GM12878 (cell line): ENCODE data around the gene PTPRN2. TPM values are rescaled to one million over a fixed set of nuclear protein-coding genes. Genes with fewer than 3 reads are reported as not detected.

Source experiments
- ATAC-seq: fragments of 200-7000 bp; cut with Tn5 transposase; 3 replicates; pipeline ENCODE4 v1.9.1; 2020; ENCODE audit warnings: mild to moderate bottlenecking, moderate library complexity
- BruUV-seq: library from RNA; stranded (reverse); fragments of 400-500 nt; replicated peaks from 2 replicates; lab custom pipeline; 2021; lab: Mats Ljungman, UMichigan
- CTCF ChIA-PET: fragments of 300-600 bp; sonication (Branson Sonifier 250); formaldehyde crosslinking; extraction: SDS; loops from one replicate; lab custom pipeline; 2021; ENCODE audit warnings: inconsistent platforms; lab: Yijun Ruan, JAX
- POLR2A ChIA-PET: fragments of 350-600 bp; formaldehyde crosslinking; extraction: SDS; loops from one replicate; lab custom pipeline; 2021; ENCODE audit warnings: inconsistent platforms; lab: Charles Lee
- RAD21 ChIA-PET: fragments of 300-600 bp; sonication (Branson Sonifier 250); formaldehyde crosslinking; loops from one replicate; lab custom pipeline; 2023; ENCODE audit warnings: antibody characterized with exemption; ENCODE audit not compliant: unreplicated experiment; lab: Charles Lee
- SMC1A ChIA-PET: fragments of 300-600 bp; sonication (Branson Sonifier 250); formaldehyde crosslinking; loops from one replicate; lab custom pipeline; 2023; ENCODE audit not compliant: unreplicated experiment, uncharacterized antibody; lab: Charles Lee
- DNase-seq: peaks from one replicate; pipeline ENCODE4 v3.0.0-alpha.2; 2011; ENCODE audit warnings: low read depth, low spot score
- FAIRE-seq: peaks from 3 replicates; lab custom pipeline; 2011; peaks lifted over from hg19 to GRCh38; lab: Jason Lieb, UNC
- H2AFZ ChIP-seq: 2 replicates; pipeline ENCODE4 v1.6.0; 2011; ENCODE audit warnings: low read depth, low read length, control low read depth; ENCODE audit not compliant: control insufficient read depth
- H3K27ac ChIP-seq: 2 replicates; pipeline ENCODE4 v1.5.1; 2011; ENCODE audit warnings: control low read depth; ENCODE audit not compliant: control insufficient read depth, insufficient read depth
- H3K27me3 ChIP-seq, 2 experiments: replicated peaks in 1 of 2; 2 replicates each; pipeline versions ENCODE4 v1.6.0 to v1.6.1; 2011; ENCODE audit warnings: low read length in 1 of 2; ENCODE audit not compliant: control insufficient read depth in 2 of 2, insufficient read depth in 2 of 2
- H3K36me3 ChIP-seq, 2 experiments: 2 replicates each; pipeline ENCODE4 v1.5.1; 2011; ENCODE audit warnings: low read length in 1 of 2; ENCODE audit not compliant: control insufficient read depth in 2 of 2, insufficient read depth in 2 of 2
- H3K4me1 ChIP-seq: 2 replicates; pipeline ENCODE4 v1.6.1; 2011; ENCODE audit warnings: mild to moderate bottlenecking, low read length, moderate library complexity, mixed read lengths; ENCODE audit not compliant: control insufficient read depth, insufficient read depth
- H3K4me2 ChIP-seq: 2 replicates; pipeline ENCODE4 v1.6.0; 2011; ENCODE audit warnings: control low read depth; ENCODE audit not compliant: control insufficient read depth, insufficient read depth
- H3K4me3 ChIP-seq: fragments of 200-600 bp; sonication (generic); 2 replicates; pipeline ENCODE4 v1.5.1; 2016
- H3K79me2 ChIP-seq: 2 replicates; pipeline ENCODE4 v1.6.0; 2011; ENCODE audit warnings: low read length; ENCODE audit not compliant: control insufficient read depth, insufficient read depth
- H3K9ac ChIP-seq: 2 replicates; pipeline ENCODE4 v1.8.0; 2011; ENCODE audit warnings: low read length, control low read depth, mixed read lengths; ENCODE audit not compliant: control insufficient read depth, insufficient read depth
- H3K9me3 ChIP-seq: replicated peaks from 3 replicates; pipeline ENCODE4 v1.5.1; 2011; ENCODE audit warnings: mild to moderate bottlenecking, low read length; ENCODE audit not compliant: control insufficient read depth, insufficient read depth
- H4K20me1 ChIP-seq: 2 replicates; pipeline ENCODE4 v1.6.0; 2011; ENCODE audit not compliant: control insufficient read depth, insufficient read depth
- ATF7 ChIP-seq: fragments of 450-650 bp; IDR thresholded peaks from 2 replicates; pipeline ENCODE4 v1.6.1; 2016; ENCODE audit warnings: low read depth, mild to moderate bottlenecking
- CBFB ChIP-seq: IDR thresholded peaks from 2 replicates; pipeline ENCODE4 v1.6.1; 2016; ENCODE audit warnings: antibody characterized with exemption, low read depth
- KDM1A ChIP-seq: fragments of 200-600 bp; sonication (generic); IDR thresholded peaks from 2 replicates; pipeline ENCODE4 v1.6.1; 2016; ENCODE audit warnings: borderline replicate concordance
- PRDM15 ChIP-seq: fragments of 450-650 bp; formaldehyde crosslinking; IDR thresholded peaks from 2 replicates; pipeline ENCODE4 v1.4.0; 2020; ENCODE audit warnings: mild to moderate bottlenecking, moderate library complexity
- RELA ChIP-seq: fragments of 450-650 bp; IDR thresholded peaks from 2 replicates; pipeline ENCODE4 v1.8.0; 2014; ENCODE audit warnings: borderline replicate concordance; ENCODE audit not compliant: partially characterized antibody
- SIX5 ChIP-seq: IDR thresholded peaks from 2 replicates; pipeline ENCODE4 v1.6.1; 2011; ENCODE audit warnings: mild to moderate bottlenecking, low read depth, low read length, moderate library complexity; ENCODE audit not compliant: severe bottlenecking
- SKIL ChIP-seq: fragments of 450-650 bp; IDR thresholded peaks from 2 replicates; pipeline ENCODE4 v1.6.1; 2017; ENCODE audit warnings: mild to moderate bottlenecking, low read depth, inconsistent platforms; ENCODE audit not compliant: poor library complexity, severe bottlenecking
- SP1 ChIP-seq: IDR thresholded peaks from one replicate; pipeline ENCODE4 v1.6.1; 2011; ENCODE audit warnings: low read depth, low read length
- SPI1 ChIP-seq: IDR thresholded peaks from 2 replicates; pipeline ENCODE4 v1.6.1; 2011; ENCODE audit warnings: low read depth, mild to moderate bottlenecking, low read length, moderate library complexity, borderline replicate concordance; ENCODE audit not compliant: insufficient read depth
- TCF3 ChIP-seq: IDR thresholded peaks from 2 replicates; pipeline ENCODE4 v1.6.1; 2012; ENCODE audit warnings: low read depth, mild to moderate bottlenecking, low read length, borderline replicate concordance; ENCODE audit not compliant: insufficient read depth
- ZBTB33 ChIP-seq: fragments of 450-650 bp; IDR thresholded peaks from 2 replicates; pipeline ENCODE4 v1.6.1; 2017; ENCODE audit warnings: mild to moderate bottlenecking
- WGBS: methylation state at CpG from one replicate; pipeline ENCODE4 v1.1.6; 2016; ENCODE audit warnings: low lambda C conversion rate; ENCODE audit not compliant: insufficient replicate concordance, insufficient coverage; ENCODE audit errors: missing lambda C conversion rate; 5-methylcytosine and 5-hydroxymethylcytosine counted together
- in situ Hi-C: fragments of 300-500 bp; cut with MboI; formaldehyde crosslinking; loops from 9 replicates; pipeline ENCODE4 v1.14.3; 2018; ENCODE audit warnings: mixed read lengths
- intact Hi-C: fragments of 100-400 bp; cut with micrococcal nuclease; formaldehyde crosslinking; loops from one replicate; pipeline ENCODE4 v1.14.2; 2022; ENCODE audit not compliant: unreplicated experiment
- polyA plus RNA-seq, 11 experiments: library from polyadenylated mRNA; depleted of rRNA in 4 of 11; unstranded in 6 of 11; stranded (reverse) in 5 of 11; fragments of >200 nt; fragmentation: Nextera tagmentation in 4 of 11; fragmentation: Illumina TruSeq in 1 of 11; extraction: Ambion mirVana in 4 of 11; extraction: Trizol in 1 of 11; gene quantifications; 1 replicate in 1 of 11; 2 replicates in 10 of 11; pipeline versions ENCODE4 v1.2.1 to v1.2.3, GENCODE V29; 2011 to 2016; ENCODE audit warnings: inconsistent platforms in 2 of 11, missing spikeins in 2 of 11, low read depth in 1 of 11
- total RNA-seq, 4 experiments: library from RNA; depleted of rRNA in 3 of 4; stranded (reverse); fragments of >200 nt in 3 of 4; fragmentation: Illumina TruSeq in 1 of 4; extraction: Trizol in 1 of 4; gene quantifications; 2 replicates each; pipeline versions ENCODE4 v1.2.1 to v1.2.3, GENCODE V29; 2013 to 2021

The PTPRN2 gene
- total and polyA plus RNA-seq, 10 of the 15 experiments (the other 5 are each of a cell fraction or from before 2014, with no cell fraction given), result 5.4 TPM; not detected in 9

GRCh38 chr7:158077934-158078910 is 509.4 kb downstream of the PTPRN2 start (continued):
- TF ChIP-seq SKIL (no peak), SPI1 (no peak)

GRCh38 chr7:158077151-158077840 is 510.3 kb downstream of the PTPRN2 start:
- WGBS, result 41% methylated on average over 21 of the region's 21 CpGs
- in situ Hi-C loops (no loop called here), intact Hi-C loops (no loop called here)
- Histone ChIP-seq H3K9ac (no peak overlapping the region), H3K4me3 (no peak overlapping the region), H3K27ac (no peak overlapping the region), H4K20me1 (no peaks in the 10 kb centered on the region), H3K27me3 (no peaks in the 10 kb centered on the region), H3K36me3 (no peaks in the 10 kb centered on the region), H2AFZ (no peak overlapping the region), H3K4me2 (no peak overlapping the region), H3K79me2 (no peaks in the 10 kb centered on the region), H3K9me3 (peaks cover 2% of the 10 kb centered on the region; the same call in 1 of the 3 replicates), H3K4me1 (no peaks in the 10 kb centered on the region)
- POLR2A ChIA-PET, result no interaction called here
- no TSS peak for BruUV-seq
- RAD21 ChIA-PET, result no interaction called here
- FAIRE-seq, result no peak
- CTCF ChIA-PET, result no interaction called here
- ATAC-seq, result no peak
- no peak for DNase-seq
- SMC1A ChIA-PET, result no interaction called here
- TF ChIP-seq CBFB (no peak), TCF3 (no peak), ATF7 (no peak), KDM1A (no peak), RELA (no peak), SIX5 (no peak), SP1 (no peak), PRDM15 (no peak), ZBTB33 (no peak)
